GM23338 (cell line): Measurements from ENCODE around the gene ROBO1. TPM values are rescaled to one million over a fixed set of nuclear protein-coding genes. Genes with fewer than 3 reads are reported as not detected.

Experiments
- ATAC-seq: fragments of 200-7000 bp; cut with Tn5 transposase; 3 replicates; pipeline ENCODE4 v1.9.1; 2020
- DNase-seq: peaks from one replicate; pipeline ENCODE4 v3.0.0-alpha.2; 2015; ENCODE audit warnings: low spot score
- H2AFZ ChIP-seq: fragments of 200-600 bp; sonication (generic); 2 replicates; pipeline ENCODE4 v1.8.0; 2016; ENCODE audit warnings: antibody characterized with exemption, mild to moderate bottlenecking, moderate library complexity
- H3F3A ChIP-seq: fragments of 200-600 bp; sonication (generic); replicated peaks from 2 replicates; pipeline ENCODE4 v1.8.0; 2017; ENCODE audit warnings: antibody characterized with exemption, mixed run types, low read depth
- H3K27ac ChIP-seq: fragments of 200-600 bp; sonication (generic); 2 replicates; pipeline ENCODE4 v1.6.1; 2016; ENCODE audit warnings: low read depth
- H3K27me3 ChIP-seq: fragments of 200-600 bp; sonication (generic); 2 replicates; pipeline ENCODE4 v1.8.0; 2016; ENCODE audit warnings: mild to moderate bottlenecking, mixed run types, moderate library complexity; ENCODE audit not compliant: insufficient read depth
- H3K36me3 ChIP-seq: fragments of 200-600 bp; sonication (generic); 2 replicates; pipeline ENCODE4 v1.8.0; 2016; ENCODE audit warnings: mild to moderate bottlenecking; ENCODE audit not compliant: insufficient read depth
- H3K4me1 ChIP-seq: fragments of 200-600 bp; sonication (generic); 2 replicates; pipeline ENCODE4 v1.8.0; 2016; ENCODE audit warnings: mild to moderate bottlenecking, moderate library complexity; ENCODE audit not compliant: insufficient read depth
- H3K4me2 ChIP-seq: fragments of 200-600 bp; sonication (generic); 2 replicates; pipeline ENCODE4 v1.7.1; 2017; ENCODE audit warnings: mixed run types
- H3K4me3 ChIP-seq: fragments of 200-600 bp; sonication (generic); 2 replicates; pipeline ENCODE4 v1.6.1; 2016; ENCODE audit warnings: mixed run types
- H3K79me2 ChIP-seq: fragments of 200-600 bp; sonication (generic); replicated peaks from 2 replicates; pipeline ENCODE4 v1.8.0; 2017; ENCODE audit warnings: mild to moderate bottlenecking; ENCODE audit not compliant: insufficient read depth
- H3K9me2 ChIP-seq: fragments of 200-600 bp; sonication (generic); 2 replicates; pipeline ENCODE4 v1.8.0; 2017; ENCODE audit not compliant: insufficient read depth
- H4K20me1 ChIP-seq: fragments of 200-600 bp; sonication (generic); replicated peaks from 2 replicates; pipeline ENCODE4 v1.8.0; 2017; ENCODE audit warnings: mild to moderate bottlenecking; ENCODE audit not compliant: insufficient read depth
- H3K27ac Mint-ChIP-seq: 2 replicates; pipeline ENCODE4 v1.8.0; 2020; ENCODE audit warnings: inconsistent platforms, mild to moderate bottlenecking, moderate library complexity, mixed read lengths
- H3K27me3 Mint-ChIP-seq: 3 replicates; pipeline ENCODE4 v1.8.0; 2022; ENCODE audit warnings: low read depth, mild to moderate bottlenecking, moderate library complexity, mixed read lengths, inconsistent platforms; ENCODE audit not compliant: insufficient read depth, poor library complexity
- H3K36me3 Mint-ChIP-seq: 3 replicates; pipeline ENCODE4 v1.8.0; 2021; ENCODE audit warnings: low read depth, mild to moderate bottlenecking, inconsistent platforms, moderate library complexity, mixed read lengths
- H3K4me1 Mint-ChIP-seq: 3 replicates; pipeline ENCODE4 v1.8.0; 2020; ENCODE audit warnings: mild to moderate bottlenecking, inconsistent platforms, mixed read lengths
- H3K4me3 Mint-ChIP-seq: 3 replicates; pipeline ENCODE4 v1.8.0; 2021; ENCODE audit warnings: moderate library complexity, mild to moderate bottlenecking, inconsistent platforms, mixed read lengths
- H3K9me3 Mint-ChIP-seq: 3 replicates; pipeline ENCODE4 v1.8.0; 2020; ENCODE audit warnings: moderate library complexity, mild to moderate bottlenecking, inconsistent platforms, mixed read lengths
- CREB1 ChIP-seq: fragments of 250-450 bp; sonication (Bioruptor Pico); IDR thresholded peaks from 2 replicates; pipeline ENCODE4 v1.5.0; 2020; ENCODE audit warnings: low read depth, mild to moderate bottlenecking, moderate library complexity
- EZH2 ChIP-seq: fragments of 200-600 bp; sonication (generic); IDR thresholded peaks from one replicate; pipeline ENCODE4 v1.8.0; 2017; ENCODE audit warnings: antibody characterized with exemption, mild to moderate bottlenecking, low read depth; ENCODE audit not compliant: unreplicated experiment
- EZH2phosphoT487 ChIP-seq: fragments of 200-600 bp; sonication (generic); IDR thresholded peaks from one replicate; pipeline ENCODE4 v1.8.1; 2018; ENCODE audit warnings: antibody characterized with exemption; ENCODE audit not compliant: unreplicated experiment
- JUNB ChIP-seq: IDR thresholded peaks from one replicate; pipeline ENCODE4 v1.6.1; 2016; ENCODE audit warnings: antibody characterized with exemption; ENCODE audit not compliant: unreplicated experiment
- NANOG ChIP-seq: IDR thresholded peaks from 2 replicates; pipeline ENCODE4 v1.6.1; 2016; ENCODE audit warnings: antibody characterized with exemption, borderline replicate concordance
- POLR2AphosphoS5 ChIP-seq: IDR thresholded peaks from 2 replicates; pipeline ENCODE4 v1.6.1; 2016; ENCODE audit warnings: antibody characterized with exemption, low read depth
- STAT1 ChIP-seq: IDR thresholded peaks from one replicate; pipeline ENCODE4 v1.6.1; 2016; ENCODE audit warnings: antibody characterized with exemption; ENCODE audit not compliant: unreplicated experiment
- ZNF114 ChIP-seq: fragments of 250-450 bp; sonication (Bioruptor Pico); IDR thresholded peaks from 2 replicates; pipeline ENCODE4 v1.5.0; 2020; ENCODE audit warnings: mild to moderate bottlenecking, moderate library complexity
- ZNF331 ChIP-seq: fragments of 250-450 bp; sonication (Bioruptor Pico); IDR thresholded peaks from 2 replicates; pipeline ENCODE4 v1.5.0; 2020; ENCODE audit warnings: low read depth, mild to moderate bottlenecking, moderate library complexity
- polyA plus RNA-seq: library from polyadenylated mRNA; unstranded; fragments of >200 nt; fragmentation: Nextera tagmentation; extraction: Ambion mirVana; gene quantifications from 2 replicates; pipeline ENCODE4 v1.2.1, GENCODE V29; 2016
- total RNA-seq: library from RNA; depleted of rRNA; stranded (reverse); fragments of >200 nt; shearing (Covaris generic); gene quantifications from 2 replicates; pipeline ENCODE4 v1.2.3, GENCODE V29; 2014
- TF ChIP-seq, protein P1 (sequence below), 2 experiments: fragments of 200-600 bp in 1 of 2; sonication (generic) in 1 of 2; conservative IDR thresholded peaks; 2 replicates each; pipeline versions ENCODE4 v1.5.1 to v1.6.1; 2016 to 2017; ENCODE audit warnings: antibody characterized with exemption in 2 of 2, low read depth in 2 of 2, mild to moderate bottlenecking in 2 of 2, moderate library complexity in 1 of 2
- TF ChIP-seq, protein P2 (sequence below): IDR thresholded peaks from one replicate; pipeline ENCODE4 v1.6.1; 2018; ENCODE audit warnings: antibody characterized with exemption; ENCODE audit not compliant: unreplicated experiment
- TF ChIP-seq, protein P3 (sequence below): IDR thresholded peaks from 2 replicates; pipeline ENCODE4 v1.6.1; 2016; ENCODE audit warnings: antibody characterized with exemption

Gene ROBO1
- total and polyA plus RNA-seq, 2 experiments from 2014 or later = 19.2 to 78.3 TPM

DNA sequence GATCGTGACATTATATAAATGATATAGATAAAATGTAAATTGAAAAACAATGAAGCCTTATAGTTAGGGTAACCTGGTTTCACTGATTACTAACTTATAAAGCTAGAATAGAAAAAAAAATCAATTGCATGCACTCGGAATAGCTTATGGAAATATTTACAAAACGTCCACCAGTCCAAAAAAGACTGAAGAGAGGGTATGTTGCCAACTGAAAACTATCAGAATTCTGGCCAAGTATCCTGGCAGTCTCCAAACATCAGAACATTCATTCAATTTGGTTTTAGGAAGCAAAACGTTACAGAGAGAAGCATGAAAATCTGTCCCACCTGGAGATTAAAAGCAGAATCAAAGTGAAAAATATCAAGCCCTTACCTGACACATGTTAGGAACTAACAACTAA lies 892.4 kb downstream of the ROBO1 start (continued):
- TF ChIP-seq, protein P1, sequence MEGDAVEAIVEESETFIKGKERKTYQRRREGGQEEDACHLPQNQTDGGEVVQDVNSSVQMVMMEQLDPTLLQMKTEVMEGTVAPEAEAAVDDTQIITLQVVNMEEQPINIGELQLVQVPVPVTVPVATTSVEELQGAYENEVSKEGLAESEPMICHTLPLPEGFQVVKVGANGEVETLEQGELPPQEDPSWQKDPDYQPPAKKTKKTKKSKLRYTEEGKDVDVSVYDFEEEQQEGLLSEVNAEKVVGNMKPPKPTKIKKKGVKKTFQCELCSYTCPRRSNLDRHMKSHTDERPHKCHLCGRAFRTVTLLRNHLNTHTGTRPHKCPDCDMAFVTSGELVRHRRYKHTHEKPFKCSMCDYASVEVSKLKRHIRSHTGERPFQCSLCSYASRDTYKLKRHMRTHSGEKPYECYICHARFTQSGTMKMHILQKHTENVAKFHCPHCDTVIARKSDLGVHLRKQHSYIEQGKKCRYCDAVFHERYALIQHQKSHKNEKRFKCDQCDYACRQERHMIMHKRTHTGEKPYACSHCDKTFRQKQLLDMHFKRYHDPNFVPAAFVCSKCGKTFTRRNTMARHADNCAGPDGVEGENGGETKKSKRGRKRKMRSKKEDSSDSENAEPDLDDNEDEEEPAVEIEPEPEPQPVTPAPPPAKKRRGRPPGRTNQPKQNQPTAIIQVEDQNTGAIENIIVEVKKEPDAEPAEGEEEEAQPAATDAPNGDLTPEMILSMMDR (conservative IDR thresholded peaks at IDR 0.05; ENCODE audit: low read depth in 2 of 2) = no peak
- TF ChIP-seq, protein P2, sequence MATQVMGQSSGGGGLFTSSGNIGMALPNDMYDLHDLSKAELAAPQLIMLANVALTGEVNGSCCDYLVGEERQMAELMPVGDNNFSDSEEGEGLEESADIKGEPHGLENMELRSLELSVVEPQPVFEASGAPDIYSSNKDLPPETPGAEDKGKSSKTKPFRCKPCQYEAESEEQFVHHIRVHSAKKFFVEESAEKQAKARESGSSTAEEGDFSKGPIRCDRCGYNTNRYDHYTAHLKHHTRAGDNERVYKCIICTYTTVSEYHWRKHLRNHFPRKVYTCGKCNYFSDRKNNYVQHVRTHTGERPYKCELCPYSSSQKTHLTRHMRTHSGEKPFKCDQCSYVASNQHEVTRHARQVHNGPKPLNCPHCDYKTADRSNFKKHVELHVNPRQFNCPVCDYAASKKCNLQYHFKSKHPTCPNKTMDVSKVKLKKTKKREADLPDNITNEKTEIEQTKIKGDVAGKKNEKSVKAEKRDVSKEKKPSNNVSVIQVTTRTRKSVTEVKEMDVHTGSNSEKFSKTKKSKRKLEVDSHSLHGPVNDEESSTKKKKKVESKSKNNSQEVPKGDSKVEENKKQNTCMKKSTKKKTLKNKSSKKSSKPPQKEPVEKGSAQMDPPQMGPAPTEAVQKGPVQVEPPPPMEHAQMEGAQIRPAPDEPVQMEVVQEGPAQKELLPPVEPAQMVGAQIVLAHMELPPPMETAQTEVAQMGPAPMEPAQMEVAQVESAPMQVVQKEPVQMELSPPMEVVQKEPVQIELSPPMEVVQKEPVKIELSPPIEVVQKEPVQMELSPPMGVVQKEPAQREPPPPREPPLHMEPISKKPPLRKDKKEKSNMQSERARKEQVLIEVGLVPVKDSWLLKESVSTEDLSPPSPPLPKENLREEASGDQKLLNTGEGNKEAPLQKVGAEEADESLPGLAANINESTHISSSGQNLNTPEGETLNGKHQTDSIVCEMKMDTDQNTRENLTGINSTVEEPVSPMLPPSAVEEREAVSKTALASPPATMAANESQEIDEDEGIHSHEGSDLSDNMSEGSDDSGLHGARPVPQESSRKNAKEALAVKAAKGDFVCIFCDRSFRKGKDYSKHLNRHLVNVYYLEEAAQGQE = no peak
- TF ChIP-seq CREB1 (CRISPR knock-in tag) (no peak), ZNF331 (CRISPR knock-in tag) (no peak), NANOG (no peak), STAT1 (no peak), ZNF114 (CRISPR knock-in tag) (no peak)
- TF ChIP-seq, protein P3, sequence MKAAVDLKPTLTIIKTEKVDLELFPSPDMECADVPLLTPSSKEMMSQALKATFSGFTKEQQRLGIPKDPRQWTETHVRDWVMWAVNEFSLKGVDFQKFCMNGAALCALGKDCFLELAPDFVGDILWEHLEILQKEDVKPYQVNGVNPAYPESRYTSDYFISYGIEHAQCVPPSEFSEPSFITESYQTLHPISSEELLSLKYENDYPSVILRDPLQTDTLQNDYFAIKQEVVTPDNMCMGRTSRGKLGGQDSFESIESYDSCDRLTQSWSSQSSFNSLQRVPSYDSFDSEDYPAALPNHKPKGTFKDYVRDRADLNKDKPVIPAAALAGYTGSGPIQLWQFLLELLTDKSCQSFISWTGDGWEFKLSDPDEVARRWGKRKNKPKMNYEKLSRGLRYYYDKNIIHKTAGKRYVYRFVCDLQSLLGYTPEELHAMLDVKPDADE = no peak

DNA sequence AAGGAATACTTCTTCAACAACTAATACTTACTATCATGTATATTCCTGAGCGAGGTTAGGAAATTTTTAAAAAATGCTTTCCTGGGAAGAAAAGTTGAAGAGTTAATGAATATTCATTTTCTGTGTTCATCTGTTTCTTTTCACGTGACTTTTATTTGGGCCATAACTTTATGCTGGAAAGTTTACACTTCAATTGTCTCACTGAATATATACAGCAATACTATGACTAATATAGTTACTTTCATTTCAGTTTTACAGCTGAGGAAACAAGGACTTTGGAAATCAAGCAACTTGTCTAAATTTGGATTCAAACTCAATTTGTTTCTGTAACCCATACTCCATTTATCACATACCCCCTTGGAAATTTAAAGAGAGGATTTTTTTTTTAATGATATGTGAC lies 894.2 kb downstream of the ROBO1 start:
- Histone ChIP-seq H3K4me3 (no peak overlapping the region), H3K4me1 (peaks cover 47% of the 10 kb centered on the region), H3K36me3 (no peaks in the 10 kb centered on the region), H3K27me3 (no peaks in the 10 kb centered on the region), H3K9me2 (no peaks in the 10 kb centered on the region), H3F3A (no peaks in the 10 kb centered on the region), H3K4me2 (no peak overlapping the region), H4K20me1 (no peaks in the 10 kb centered on the region), H3K79me2 (peaks cover 28% of the 10 kb centered on the region; the same call in 1 of the 2 replicates), H3K27ac (no peak overlapping the region), H2AFZ (no peak overlapping the region)
- H3K4me3 Mint-ChIP-seq = no peak overlapping the region
- no peaks in the 10 kb centered on the region for H3K9me3 Mint-ChIP-seq
- H3K27ac Mint-ChIP-seq = no peak overlapping the region
- DNase-seq (no peak), ATAC-seq (no peak)
- H3K27me3 Mint-ChIP-seq = peaks cover 4% of the 10 kb centered on the region
- peaks cover 57% of the 10 kb centered on the region for H3K4me1 Mint-ChIP-seq
- no peaks in the 10 kb centered on the region for H3K36me3 Mint-ChIP-seq
- TF ChIP-seq, protein P2 = no peak
- TF ChIP-seq EZH2phosphoT487 (no peak), CREB1 (CRISPR knock-in tag) (no peak), EZH2 (no peak), POLR2AphosphoS5 (no peak), ZNF331 (CRISPR knock-in tag) (no peak), JUNB (no peak), NANOG (no peak), STAT1 (no peak), ZNF114 (CRISPR knock-in tag) (no peak)
- TF ChIP-seq, protein P3 = no peak
- TF ChIP-seq, protein P1 (conservative IDR thresholded peaks at IDR 0.05; ENCODE audit: low read depth in 2 of 2) = no peak
